ENCODE measurements around the gene MICAL2.

The MICAL2 gene

GRCh38 chr11:12123273-12123672, 12.9 kb downstream of the MICAL2 start:
- peaks cover 10% of the 10 kb centered on the region for H3K36me3 ChIP-seq (ENCODE audit: insufficient read depth, low read length)
- no peaks in the 10 kb centered on the region for H3K27me3 ChIP-seq (ENCODE audit: control insufficient read depth, insufficient read depth, low read length)
- H3K9me3 ChIP-seq (replicated peaks; ENCODE audit: low read length): no peaks in the 10 kb centered on the region
- H3K9ac ChIP-seq (ENCODE audit: low read depth, low read length): peak overlapping the region; percentile 41
- peaks cover 71% of the 10 kb centered on the region for H3K4me1 ChIP-seq (ENCODE audit: control insufficient read depth, insufficient read depth, low read length)
- H3K4me2 ChIP-seq (ENCODE audit: low read length): no peak overlapping the region
- H3K4me3 ChIP-seq (ENCODE audit: low read length): no peak overlapping the region

DNA sequence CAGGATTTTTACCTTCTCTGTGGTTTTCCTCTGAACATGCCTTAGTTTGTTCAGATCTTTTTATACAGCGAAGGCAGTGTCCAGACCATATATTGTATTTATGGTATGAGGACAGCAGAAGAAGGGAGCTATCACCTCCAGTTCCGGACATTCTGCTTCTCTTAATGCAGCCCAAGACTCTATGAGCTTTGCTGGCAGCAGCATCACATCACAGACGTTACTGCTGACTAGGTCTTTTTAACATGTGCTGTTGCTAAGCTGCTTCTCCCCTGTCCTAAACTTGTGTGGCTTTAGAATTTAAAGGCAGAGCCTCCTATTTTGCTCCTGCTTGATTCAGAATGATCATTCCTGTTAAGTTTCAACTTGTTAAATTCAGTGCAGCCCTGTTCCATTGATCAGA, 13.4 kb downstream of the MICAL2 start:
- Histone ChIP-seq H3K4me2 (ENCODE audit: low read length) (no peak overlapping the region), H3K27me3 (ENCODE audit: control insufficient read depth, insufficient read depth, low read length) (no peaks in the 10 kb centered on the region), H3K4me1 (ENCODE audit: control insufficient read depth, insufficient read depth, low read length) (peaks cover 70% of the 10 kb centered on the region), H3K9ac (ENCODE audit: low read depth, low read length) (peak overlapping the region; percentile 41), H3K9me3 (replicated peaks; ENCODE audit: low read length) (no peaks in the 10 kb centered on the region), H3K36me3 (ENCODE audit: insufficient read depth, low read length) (peaks cover 10% of the 10 kb centered on the region), H3K4me3 (ENCODE audit: low read length) (no peak overlapping the region)

DNA sequence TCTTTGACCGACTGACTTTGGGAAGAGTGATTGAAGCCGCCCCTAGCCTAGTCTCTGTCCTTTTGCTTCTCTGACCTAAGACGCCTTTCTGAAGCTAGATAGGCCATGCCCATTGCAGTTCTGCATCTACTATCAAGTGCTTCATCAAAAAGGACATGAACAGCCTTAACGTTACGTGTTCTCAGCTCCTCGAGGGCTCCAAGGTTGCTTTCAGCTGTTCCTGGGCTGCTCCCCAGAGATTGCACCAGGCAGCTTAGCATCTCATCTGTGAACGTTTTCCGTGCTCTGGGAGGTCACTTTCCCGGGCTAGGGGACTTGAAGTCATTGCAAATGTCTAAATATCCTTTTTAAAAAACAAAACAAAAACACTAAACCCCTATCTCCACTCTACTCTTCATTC, 13.9 kb downstream of the MICAL2 start:
- H3K4me1 ChIP-seq (ENCODE audit: control insufficient read depth, insufficient read depth, low read length): peaks cover 65% of the 10 kb centered on the region
- H3K9me3 ChIP-seq (replicated peaks; ENCODE audit: low read length): no peaks in the 10 kb centered on the region
- H3K4me2 ChIP-seq (ENCODE audit: low read length): no peak overlapping the region
- H3K36me3 ChIP-seq (ENCODE audit: insufficient read depth, low read length): peaks cover 10% of the 10 kb centered on the region
- no peak overlapping the region for H3K4me3 ChIP-seq (ENCODE audit: low read length)
- H3K9ac ChIP-seq (ENCODE audit: low read depth, low read length): peak overlapping the region; percentile 41
- H3K27me3 ChIP-seq (ENCODE audit: control insufficient read depth, insufficient read depth, low read length): no peaks in the 10 kb centered on the region

DNA sequence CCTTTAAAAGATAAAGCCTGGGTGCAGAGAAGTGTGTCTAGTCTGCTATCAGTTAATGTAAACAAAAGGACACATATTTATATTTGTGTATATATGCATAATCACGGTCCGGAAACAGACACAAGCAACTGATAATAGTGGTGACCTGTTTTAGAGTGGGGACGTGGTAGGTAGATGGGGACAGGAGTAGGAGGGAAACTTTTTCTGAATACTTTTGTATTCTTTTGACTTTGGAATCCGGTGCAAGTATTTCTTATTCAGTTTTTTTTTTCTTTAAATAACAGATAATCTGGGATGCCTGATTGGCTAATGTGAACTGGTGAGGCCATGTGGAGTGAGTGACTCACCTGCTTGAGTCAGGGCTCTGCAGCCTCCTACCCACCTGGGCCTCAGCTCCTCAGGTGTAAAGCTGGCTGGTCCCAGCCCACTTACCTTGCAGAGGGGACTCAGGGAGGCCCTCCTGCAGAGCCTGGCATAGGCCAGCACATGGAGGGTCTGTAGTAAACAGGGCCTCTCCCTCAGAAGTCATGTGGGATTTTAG, 15.3 kb downstream of the MICAL2 start:
- Histone ChIP-seq H3K9ac (ENCODE audit: low read depth, low read length) (peak overlapping the region; percentile 32), H3K4me1 (ENCODE audit: control insufficient read depth, insufficient read depth, low read length) (peaks cover 52% of the 10 kb centered on the region), H3K4me2 (ENCODE audit: low read length) (no peak overlapping the region), H3K27me3 (ENCODE audit: control insufficient read depth, insufficient read depth, low read length) (no peaks in the 10 kb centered on the region), H3K36me3 (ENCODE audit: insufficient read depth, low read length) (peaks cover 11% of the 10 kb centered on the region), H3K9me3 (replicated peaks; ENCODE audit: low read length) (no peaks in the 10 kb centered on the region), H3K4me3 (ENCODE audit: low read length) (no peak overlapping the region)

- H3K4me1 ChIP-seq (ENCODE audit: control insufficient read depth, insufficient read depth, low read length): peaks cover 48% of the 10 kb centered on the region
- peak overlapping the region; percentile 32 for H3K9ac ChIP-seq (ENCODE audit: low read depth, low read length)
- peak overlapping the region; percentile 39 for H3K4me2 ChIP-seq (ENCODE audit: low read length)
- H3K36me3 ChIP-seq (ENCODE audit: insufficient read depth, low read length): peaks cover 8% of the 10 kb centered on the region
- no peaks in the 10 kb centered on the region for H3K9me3 ChIP-seq (replicated peaks; ENCODE audit: low read length)
- no peak overlapping the region for H3K4me3 ChIP-seq (ENCODE audit: low read length)
- no peaks in the 10 kb centered on the region for H3K27me3 ChIP-seq (ENCODE audit: control insufficient read depth, insufficient read depth, low read length)
Measured at GRCh38 chr11:12126344-12127019, 16.1 kb downstream of the MICAL2 start.

DNA sequence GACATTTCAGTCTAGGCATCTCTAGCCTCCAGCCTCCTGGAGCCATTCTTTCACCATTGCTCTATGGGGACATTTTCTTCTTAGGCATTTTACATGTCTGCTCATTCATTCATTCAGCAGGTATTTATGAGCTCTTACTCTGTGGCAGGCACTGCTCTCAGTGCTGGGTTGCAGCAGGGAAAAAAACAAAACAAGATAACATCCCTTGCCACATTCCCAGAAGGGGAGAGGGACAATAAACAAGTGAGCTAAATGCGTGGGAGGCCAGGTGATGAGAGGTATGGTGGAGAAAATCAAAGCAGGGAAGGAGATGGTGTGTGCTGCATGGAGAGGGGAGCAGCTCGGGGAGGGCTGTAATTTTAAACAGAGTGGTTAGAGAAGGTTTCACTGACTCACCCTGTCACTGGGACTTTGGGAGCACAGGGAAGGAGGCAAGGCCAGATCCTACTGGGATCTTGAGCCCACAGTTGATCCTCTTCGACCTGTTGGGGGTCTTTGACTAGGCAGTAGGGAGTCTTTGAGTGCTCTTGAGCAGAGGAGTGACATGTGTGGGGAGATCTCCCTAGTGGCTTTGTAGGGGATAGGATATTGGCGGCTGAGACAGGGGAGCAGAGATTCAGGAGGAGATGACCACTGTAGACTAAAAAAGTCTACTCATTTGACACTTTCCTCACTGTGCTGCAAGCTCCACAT, 17.0 kb downstream of the MICAL2 start:
- peaks cover 11% of the 10 kb centered on the region for H3K36me3 ChIP-seq (ENCODE audit: insufficient read depth, low read length)
- H3K9me3 ChIP-seq (replicated peaks; ENCODE audit: low read length): no peaks in the 10 kb centered on the region
- H3K4me1 ChIP-seq (ENCODE audit: control insufficient read depth, insufficient read depth, low read length): peaks cover 48% of the 10 kb centered on the region
- H3K4me2 ChIP-seq (ENCODE audit: low read length): no peak overlapping the region
- H3K9ac ChIP-seq (ENCODE audit: low read depth, low read length): no peak overlapping the region
- H3K27me3 ChIP-seq (ENCODE audit: control insufficient read depth, insufficient read depth, low read length): no peaks in the 10 kb centered on the region
- H3K4me3 ChIP-seq (ENCODE audit: low read length): no peak overlapping the region

DNA sequence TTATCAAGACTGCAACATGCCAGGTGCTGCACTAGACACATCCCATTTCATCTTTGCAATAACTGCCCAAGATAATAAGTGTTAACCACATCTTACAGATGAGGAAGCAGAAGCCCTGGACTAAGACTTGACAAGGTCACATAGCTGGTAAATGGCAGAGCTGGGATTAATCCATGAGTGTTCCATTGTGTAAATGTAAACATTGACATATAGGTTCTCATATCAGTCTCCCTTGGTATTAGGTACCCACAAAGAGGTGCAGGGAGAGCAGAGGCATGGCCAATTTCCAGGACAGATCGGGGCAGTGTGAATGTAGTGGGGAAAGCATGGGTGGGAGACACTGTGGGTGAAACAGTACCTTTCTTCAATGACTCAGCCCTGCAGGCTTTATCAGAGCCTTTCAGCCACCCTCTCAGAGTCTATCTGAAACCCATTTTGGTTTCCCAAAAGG, 17.9 kb downstream of the MICAL2 start:
- Histone ChIP-seq H3K4me1 (ENCODE audit: control insufficient read depth, insufficient read depth, low read length) (peaks cover 39% of the 10 kb centered on the region), H3K4me2 (ENCODE audit: low read length) (no peak overlapping the region), H3K4me3 (ENCODE audit: low read length) (no peak overlapping the region), H3K27me3 (ENCODE audit: control insufficient read depth, insufficient read depth, low read length) (no peaks in the 10 kb centered on the region), H3K36me3 (ENCODE audit: insufficient read depth, low read length) (peaks cover 11% of the 10 kb centered on the region), H3K9ac (ENCODE audit: low read depth, low read length) (no peak overlapping the region), H3K9me3 (replicated peaks; ENCODE audit: low read length) (no peaks in the 10 kb centered on the region)

GRCh38 chr11:12129227-12129626, 18.8 kb downstream of the MICAL2 start:
- Histone ChIP-seq H3K4me3 (ENCODE audit: low read length) (no peak overlapping the region), H3K36me3 (ENCODE audit: insufficient read depth, low read length) (peaks cover 11% of the 10 kb centered on the region), H3K27me3 (ENCODE audit: control insufficient read depth, insufficient read depth, low read length) (no peaks in the 10 kb centered on the region), H3K4me2 (ENCODE audit: low read length) (no peak overlapping the region), H3K9ac (ENCODE audit: low read depth, low read length) (no peak overlapping the region), H3K4me1 (ENCODE audit: control insufficient read depth, insufficient read depth, low read length) (peaks cover 30% of the 10 kb centered on the region), H3K9me3 (replicated peaks; ENCODE audit: low read length) (no peaks in the 10 kb centered on the region)

- peaks cover 21% of the 10 kb centered on the region for H3K4me1 ChIP-seq (ENCODE audit: control insufficient read depth, insufficient read depth, low read length)
- no peak overlapping the region for H3K4me2 ChIP-seq (ENCODE audit: low read length)
- no peak overlapping the region for H3K4me3 ChIP-seq (ENCODE audit: low read length)
- no peaks in the 10 kb centered on the region for H3K9me3 ChIP-seq (replicated peaks; ENCODE audit: low read length)
- no peak overlapping the region for H3K9ac ChIP-seq (ENCODE audit: low read depth, low read length)
- no peaks in the 10 kb centered on the region for H3K27me3 ChIP-seq (ENCODE audit: control insufficient read depth, insufficient read depth, low read length)
- peaks cover 11% of the 10 kb centered on the region for H3K36me3 ChIP-seq (ENCODE audit: insufficient read depth, low read length)
Measured at GRCh38 chr11:12130180-12130980, 20.0 kb downstream of the MICAL2 start.

DNA sequence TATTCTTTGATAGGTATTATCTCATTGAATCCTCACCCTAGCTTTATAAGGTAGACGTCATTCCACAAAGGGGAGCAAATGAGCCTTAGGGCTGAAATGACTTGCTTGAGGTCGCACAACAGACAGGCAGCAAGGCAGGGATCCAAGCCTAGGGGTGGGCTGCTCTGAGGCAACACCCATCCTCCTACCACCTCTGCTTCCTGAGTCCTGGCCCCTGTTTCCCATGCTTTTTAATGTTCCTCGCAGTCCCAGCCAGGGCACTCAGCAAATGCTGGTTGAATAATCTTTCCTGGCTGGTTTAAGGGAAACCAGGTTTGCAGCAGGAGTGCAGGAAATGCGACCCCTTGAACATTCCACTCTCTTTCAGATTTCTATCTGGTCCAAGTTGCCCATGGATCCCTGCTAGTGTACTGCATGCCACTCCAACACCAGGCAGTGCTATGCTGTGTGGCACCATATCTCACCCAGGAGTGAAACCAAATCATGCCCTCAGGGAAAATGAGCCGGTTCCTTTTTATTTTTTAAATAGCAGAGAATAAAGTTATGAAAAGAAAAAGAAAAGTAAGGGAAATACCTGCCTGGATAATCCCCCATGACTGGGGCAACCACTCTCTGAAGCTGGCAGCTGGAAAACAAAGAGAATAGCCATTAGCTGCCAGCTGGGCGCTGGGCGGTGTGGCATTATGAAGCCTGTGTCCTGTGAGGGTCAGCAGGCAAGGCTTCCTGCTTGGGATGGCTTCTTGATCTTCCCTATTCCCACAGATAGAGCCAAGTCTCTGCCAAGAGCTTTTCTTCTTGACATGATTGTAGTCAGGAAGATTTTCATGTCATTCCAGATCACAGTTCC, 21.8 kb downstream of the MICAL2 start:
- no peak overlapping the region for H3K9ac ChIP-seq (ENCODE audit: low read depth, low read length)
- H3K4me2 ChIP-seq (ENCODE audit: low read length): no peak overlapping the region
- peaks cover 11% of the 10 kb centered on the region for H3K36me3 ChIP-seq (ENCODE audit: insufficient read depth, low read length)
- peaks cover 10% of the 10 kb centered on the region for H3K4me1 ChIP-seq (ENCODE audit: control insufficient read depth, insufficient read depth, low read length)
- no peaks in the 10 kb centered on the region for H3K27me3 ChIP-seq (ENCODE audit: control insufficient read depth, insufficient read depth, low read length)
- H3K4me3 ChIP-seq (ENCODE audit: low read length): no peak overlapping the region
- no peaks in the 10 kb centered on the region for H3K9me3 ChIP-seq (replicated peaks; ENCODE audit: low read length)

- Histone ChIP-seq H3K36me3 (ENCODE audit: insufficient read depth, low read length) (peaks cover 11% of the 10 kb centered on the region), H3K4me1 (ENCODE audit: control insufficient read depth, insufficient read depth, low read length) (peaks cover 12% of the 10 kb centered on the region), H3K4me3 (ENCODE audit: low read length) (no peak overlapping the region)
Measured at GRCh38 chr11:12132790-12133145, 22.4 kb downstream of the MICAL2 start.

More at GRCh38 chr11:12132790-12133145, 22.4 kb downstream of the MICAL2 start:
- Histone ChIP-seq H3K27me3 (ENCODE audit: control insufficient read depth, insufficient read depth, low read length) (no peaks in the 10 kb centered on the region), H3K9me3 (replicated peaks; ENCODE audit: low read length) (no peaks in the 10 kb centered on the region), H3K9ac (ENCODE audit: low read depth, low read length) (no peak overlapping the region), H3K4me2 (ENCODE audit: low read length) (no peak overlapping the region)

All from skeletal muscle satellite cell (primary cell).